HTERT RPE-1 (cell line): ENCODE measurements around the gene COL23A1.
"Not testable (repeated sequence)": the region's sequence is repeated elsewhere in the genome, so short reads cannot be mapped to it uniquely, and the experiment has no call there.

Source experiments
- in situ Hi-C: fragments of 300-500 bp; cut with MboI; formaldehyde crosslinking; loops from 4 replicates; pipeline ENCODE4 v1.14.3; 2020; ENCODE audit warnings: low sequenced_read_pairs

Gene COL23A1

GRCh38 chr5:178313316-178313715 lies 276.9 kb downstream of the COL23A1 start:
- in situ Hi-C loops = no loop called here

- in situ Hi-C loops = no loop called here
These were observed 277.3 kb downstream of the COL23A1 start for GRCh38 chr5:178312880-178313282.

GRCh38 chr5:178310130-178310865 lies 279.9 kb downstream of the COL23A1 start:
- in situ Hi-C loops = no loop called here

GRCh38 chr5:178309271-178310013 lies 280.8 kb downstream of the COL23A1 start:
- in situ Hi-C loops = no loop called here

GRCh38 chr5:178308541-178309092 lies 281.6 kb downstream of the COL23A1 start:
- in situ Hi-C loops = no loop called here

GRCh38 chr5:178307267-178308045 lies 282.7 kb downstream of the COL23A1 start:
- in situ Hi-C loops = no loop called here

- in situ Hi-C loops = no loop called here
These were observed 283.6 kb downstream of the COL23A1 start for GRCh38 chr5:178306430-178307225.

GRCh38 chr5:178305801-178306200 lies 284.4 kb downstream of the COL23A1 start:
- in situ Hi-C loops = no loop called here

- in situ Hi-C loops = no loop called here
These were observed 285.2 kb downstream of the COL23A1 start for GRCh38 chr5:178304761-178305645.

- in situ Hi-C loops = no loop called here
These were observed 286.2 kb downstream of the COL23A1 start for GRCh38 chr5:178304016-178304415.

- in situ Hi-C loops = not testable (repeated sequence)
These were observed 287.9 kb downstream of the COL23A1 start for GRCh38 chr5:178302321-178302720.

GRCh38 chr5:178301641-178302040 lies 288.6 kb downstream of the COL23A1 start:
- in situ Hi-C loops = no loop called here

- in situ Hi-C loops = no loop called here
These were observed 291.8 kb downstream of the COL23A1 start for GRCh38 chr5:178298283-178298807.

GRCh38 chr5:178297751-178298150 lies 292.4 kb downstream of the COL23A1 start:
- in situ Hi-C loops = no loop called here

GRCh38 chr5:178296066-178296465 lies 294.1 kb downstream of the COL23A1 start:
- in situ Hi-C loops = no loop called here

- in situ Hi-C loops = no loop called here
These were observed 294.6 kb downstream of the COL23A1 start for GRCh38 chr5:178295589-178295988.

- in situ Hi-C loops = no loop called here
These were observed 296.4 kb downstream of the COL23A1 start for GRCh38 chr5:178293815-178294214.

- in situ Hi-C loops = no loop called here
These were observed 296.8 kb downstream of the COL23A1 start for GRCh38 chr5:178293400-178293799.

- in situ Hi-C loops = no loop called here
These were observed 297.4 kb downstream of the COL23A1 start for GRCh38 chr5:178292826-178293205.
